HUES6 (cell line): ENCODE data around the gene ZSCAN22.

ENCODE experiments used
- H3K27ac ChIP-seq: 2 replicates; pipeline ENCODE4 v1.7.0; 2013; ENCODE audit warnings: low read depth, mild to moderate bottlenecking, low read length, inconsistent platforms
- H3K27me3 ChIP-seq: 2 replicates; pipeline ENCODE4 v1.6.1; 2013; ENCODE audit warnings: low read length; ENCODE audit not compliant: control insufficient read depth, insufficient read depth
- H3K36me3 ChIP-seq: 2 replicates; pipeline ENCODE4 v1.6.1; 2013; ENCODE audit warnings: low read length; ENCODE audit not compliant: control insufficient read depth, insufficient read depth
- H3K4me1 ChIP-seq: 2 replicates; pipeline ENCODE4 v1.6.1; 2013; ENCODE audit warnings: low read length; ENCODE audit not compliant: control insufficient read depth, insufficient read depth
- H3K4me3 ChIP-seq: 2 replicates; pipeline ENCODE4 v1.5.1; 2013; ENCODE audit warnings: low read depth, low read length
- H3K9ac ChIP-seq: one replicate; pipeline ENCODE4 v1.6.1; 2013; ENCODE audit warnings: mild to moderate bottlenecking, low read length
- H3K9me3 ChIP-seq: 2 replicates; pipeline ENCODE4 v1.6.1; 2013; ENCODE audit warnings: low read depth, low read length; ENCODE audit not compliant: control insufficient read depth, insufficient read depth

ZSCAN22 gene

GRCh38 chr19:58380662-58381459 is 54.1 kb downstream of the ZSCAN22 start, which contains the start of gene ZNF837:
Gene ZNF837 (minus strand): TSS chr19:58381030. CDS start chr19:58369332, 11,698 bp downstream.
- Histone ChIP-seq H3K9me3 (no peaks in the 10 kb centered on the region), H3K4me1 (peaks cover 12% of the 10 kb centered on the region), H3K27me3 (no peaks in the 10 kb centered on the region), H3K36me3 (no peaks in the 10 kb centered on the region), H3K27ac (peak within 1 kb of the TSS; percentile 56; the same call in 1 of the 2 replicates), H3K4me3 (peak within 1 kb of the TSS; percentile 80), H3K9ac (peak within 1 kb of the TSS; percentile 78)

- Histone ChIP-seq H3K27ac (no peak overlapping the region), H3K4me1 (peaks cover 13% of the 10 kb centered on the region), H3K9me3 (no peaks in the 10 kb centered on the region), H3K27me3 (no peaks in the 10 kb centered on the region), H3K36me3 (no peaks in the 10 kb centered on the region), H3K4me3 (peak overlapping the region; percentile 80), H3K9ac (peak overlapping the region; percentile 59)
Measured at GRCh38 chr19:58381460-58382212, 54.8 kb downstream of the ZSCAN22 start.

GRCh38 chr19:58382997-58383603 is 56.3 kb downstream of the ZSCAN22 start:
- H3K4me3 ChIP-seq, result no peak overlapping the region
- no peaks in the 10 kb centered on the region for H3K27me3 ChIP-seq
- H3K9ac ChIP-seq, result no peak overlapping the region
- H3K27ac ChIP-seq, result no peak overlapping the region
- H3K9me3 ChIP-seq, result no peaks in the 10 kb centered on the region
- peaks cover 8% of the 10 kb centered on the region for H3K36me3 ChIP-seq
- H3K4me1 ChIP-seq, result peaks cover 18% of the 10 kb centered on the region

- no peaks in the 10 kb centered on the region for H3K27me3 ChIP-seq
- peak overlapping the region; percentile 98 for H3K9ac ChIP-seq
- H3K36me3 ChIP-seq, result peaks cover 26% of the 10 kb centered on the region
- H3K9me3 ChIP-seq, result no peaks in the 10 kb centered on the region
- H3K4me1 ChIP-seq, result peaks cover 18% of the 10 kb centered on the region
- no peak overlapping the region for H3K27ac ChIP-seq
- H3K4me3 ChIP-seq, result peak overlapping the region; percentile 99
Measured at GRCh38 chr19:58385313-58385890, 58.6 kb downstream of the ZSCAN22 start.

- Histone ChIP-seq H3K4me3 (peak overlapping the region; percentile 99), H3K4me1 (peaks cover 18% of the 10 kb centered on the region), H3K27ac (peak overlapping the region; percentile 98), H3K9ac (peak overlapping the region; percentile 98), H3K9me3 (no peaks in the 10 kb centered on the region), H3K27me3 (no peaks in the 10 kb centered on the region), H3K36me3 (peaks cover 32% of the 10 kb centered on the region)
Measured at GRCh38 chr19:58385891-58386575, 59.2 kb downstream of the ZSCAN22 start.

GRCh38 chr19:58386576-58387337 is 60.0 kb downstream of the ZSCAN22 start, which contains the start of gene RPS5:
Gene RPS5 (plus strand): TSS chr19:58387269. CDS start chr19:58388138, 869 bp downstream.
- Histone ChIP-seq H3K9me3 (no peaks in the 10 kb centered on the region), H3K4me3 (peak within 1 kb of the TSS; percentile 99), H3K9ac (peak within 1 kb of the TSS; percentile 98), H3K27ac (peak within 1 kb of the TSS; percentile 98), H3K4me1 (peaks cover 18% of the 10 kb centered on the region), H3K27me3 (no peaks in the 10 kb centered on the region), H3K36me3 (peaks cover 36% of the 10 kb centered on the region)

- Histone ChIP-seq H3K4me3 (peak overlapping the region; percentile 99), H3K36me3 (peaks cover 43% of the 10 kb centered on the region), H3K9ac (peak overlapping the region; percentile 93), H3K4me1 (peaks cover 18% of the 10 kb centered on the region), H3K9me3 (no peaks in the 10 kb centered on the region), H3K27me3 (no peaks in the 10 kb centered on the region), H3K27ac (peak overlapping the region; percentile 54; the same call in 1 of the 2 replicates)
Measured at GRCh38 chr19:58387338-58388174, 60.8 kb downstream of the ZSCAN22 start.

GRCh38 chr19:58388175-58388526 is 61.4 kb downstream of the ZSCAN22 start:
- Histone ChIP-seq H3K9me3 (no peaks in the 10 kb centered on the region), H3K4me1 (peaks cover 18% of the 10 kb centered on the region), H3K4me3 (peak overlapping the region; percentile 99), H3K27me3 (no peaks in the 10 kb centered on the region), H3K27ac (no peak overlapping the region), H3K9ac (peak overlapping the region; percentile 93), H3K36me3 (peaks cover 49% of the 10 kb centered on the region)
